GM18867 (cell line): ENCODE results near the gene TMPRSS3.
"Not testable (repeated sequence)": the region's sequence is repeated elsewhere in the genome, so short reads cannot be mapped to it uniquely, and the experiment has no call there.

Experiments
- ATAC-seq: cut with Tn5 transposase; IDR thresholded peaks from one replicate; pipeline ENCODE4 v1.9.1; 2021; ENCODE audit warnings: mild to moderate bottlenecking, moderate library complexity; ENCODE audit not compliant: unreplicated experiment

Gene TMPRSS3

GRCh38 chr21:42409366-42409765 lies 13.5 kb upstream of the TMPRSS3 start:
- ATAC-seq = no peak

DNA sequence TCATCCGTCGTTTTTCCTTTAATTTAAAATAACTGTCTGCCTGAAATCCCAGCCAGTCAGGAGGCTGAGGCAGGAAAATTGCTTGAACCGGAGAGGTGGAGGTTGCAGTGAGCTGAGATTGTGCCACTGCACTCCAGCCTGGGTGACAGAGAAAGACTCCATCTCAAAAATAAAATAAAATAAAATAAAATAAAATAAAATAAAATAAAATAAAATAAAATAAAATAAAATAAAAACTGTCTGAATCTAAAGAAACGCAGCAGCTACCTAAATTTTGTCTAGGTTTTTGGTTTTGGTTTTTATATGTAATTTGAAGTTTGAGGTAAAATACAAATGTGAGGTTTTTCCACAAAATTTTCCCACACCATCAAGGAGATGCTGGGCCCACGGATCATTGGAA lies 12.9 kb upstream of the TMPRSS3 start:
- ATAC-seq = not testable (repeated sequence)

DNA sequence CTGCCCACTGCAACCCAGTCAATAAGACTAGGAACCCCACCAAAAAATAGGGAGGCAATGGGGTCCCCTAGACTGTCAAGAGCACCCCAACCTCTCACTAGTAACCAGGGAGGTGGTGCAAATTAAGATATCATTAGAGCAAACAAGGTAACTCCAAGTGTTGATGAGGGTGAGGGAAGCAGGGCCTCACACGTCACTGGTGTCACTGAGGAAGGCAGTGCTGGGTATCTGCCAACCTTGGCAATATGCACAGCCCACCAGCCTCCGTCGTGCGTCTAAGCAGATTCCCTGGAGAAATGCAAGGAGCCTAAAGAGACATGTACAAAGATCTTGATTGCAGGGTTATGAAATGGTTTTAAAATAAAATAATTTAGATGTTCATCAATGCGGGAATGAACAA lies 11.6 kb upstream of the TMPRSS3 start:
- ATAC-seq = no peak

- no peak for ATAC-seq
Observed at GRCh38 chr21:42406866-42407265, 11.0 kb upstream of the TMPRSS3 start.

DNA sequence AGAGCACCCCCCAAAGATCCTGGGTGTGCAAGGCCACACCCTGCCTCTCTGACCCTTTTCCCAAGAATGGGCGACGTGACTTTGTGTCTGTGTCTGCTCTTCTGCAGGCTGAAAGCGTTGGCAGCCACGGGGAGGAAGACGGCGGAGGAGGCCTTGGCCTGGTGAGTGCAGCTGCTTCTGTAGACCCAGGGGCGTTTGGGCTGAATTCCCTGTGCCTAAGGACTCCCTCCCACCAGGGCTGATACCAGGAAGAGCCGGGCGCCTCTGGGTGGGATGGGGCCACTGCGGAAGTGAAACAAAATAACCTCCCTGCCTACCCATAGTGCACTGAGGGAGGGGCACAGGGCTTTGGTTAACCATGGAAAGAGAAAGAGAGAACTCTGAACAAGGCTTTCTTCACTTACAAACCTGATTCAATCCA lies 10.4 kb upstream of the TMPRSS3 start:
- ATAC-seq = no peak

GRCh38 chr21:42405064-42406013 lies 9.5 kb upstream of the TMPRSS3 start:
- ATAC-seq = no peak

- no peak for ATAC-seq
Observed at GRCh38 chr21:42404539-42404938, 8.7 kb upstream of the TMPRSS3 start.

- no peak for ATAC-seq
Observed at GRCh38 chr21:42403611-42404231, 7.9 kb upstream of the TMPRSS3 start, which contains the start of gene UBASH3A. Gene UBASH3A, plus strand, starts transcription at chr21:42403902. Its CDS starts 44 bp downstream, at chr21:42403946.

- no peak for ATAC-seq
Observed at GRCh38 chr21:42401820-42402251, 6.0 kb upstream of the TMPRSS3 start.

DNA sequence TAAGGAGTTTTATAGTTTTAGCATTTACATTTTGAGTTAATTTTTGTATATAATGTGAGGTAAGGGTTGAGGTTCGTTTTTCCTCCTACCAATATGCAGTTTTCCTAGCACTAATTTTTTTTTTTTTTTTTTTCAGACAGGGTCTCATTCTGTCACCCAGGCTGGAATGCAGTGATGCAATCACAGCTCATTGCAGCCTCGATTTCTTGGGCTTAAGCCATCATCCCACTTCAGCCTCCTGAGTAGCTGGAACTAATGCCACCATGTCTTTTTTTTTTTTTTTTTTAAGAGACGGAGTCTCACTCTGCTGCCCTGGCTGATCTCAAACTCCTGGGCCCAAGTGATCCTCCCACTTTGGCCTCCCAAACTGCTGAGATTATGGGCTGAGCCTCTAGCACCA lies 5.3 kb upstream of the TMPRSS3 start:
- ATAC-seq = no peak

GRCh38 chr21:42400525-42400924 lies 4.7 kb upstream of the TMPRSS3 start:
- ATAC-seq = no peak

DNA sequence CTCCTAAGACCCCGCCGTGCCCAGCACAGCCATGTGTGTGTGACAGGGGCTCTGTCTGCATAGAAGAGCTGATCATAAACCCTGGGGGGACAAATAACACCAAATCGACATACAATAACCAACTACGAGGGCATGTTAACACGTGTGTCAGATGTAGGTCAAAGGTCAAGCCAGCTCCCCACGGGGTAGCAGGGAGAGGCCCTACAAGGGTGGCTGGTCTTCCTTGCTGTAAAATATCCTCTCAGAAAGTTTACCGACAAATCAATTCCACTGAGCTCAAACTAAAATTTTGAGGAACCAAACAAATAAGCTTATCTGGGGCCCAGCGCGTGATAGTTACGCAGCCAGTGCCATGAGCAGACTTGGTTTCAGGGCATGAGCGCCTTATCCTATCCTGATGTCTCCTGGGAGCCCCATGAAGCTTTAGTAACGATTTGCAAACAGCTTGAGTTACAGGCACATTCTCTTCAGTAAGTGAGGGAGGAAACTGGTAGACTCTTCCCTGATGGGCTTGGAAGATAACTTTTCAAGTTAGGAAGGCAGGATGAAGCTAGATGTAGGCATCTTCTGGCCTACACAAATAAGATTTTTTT lies 2.7 kb upstream of the TMPRSS3 start:
- ATAC-seq = no peak

GRCh38 chr21:42397746-42398394 lies 2.0 kb upstream of the TMPRSS3 start:
- ATAC-seq = no peak

DNA sequence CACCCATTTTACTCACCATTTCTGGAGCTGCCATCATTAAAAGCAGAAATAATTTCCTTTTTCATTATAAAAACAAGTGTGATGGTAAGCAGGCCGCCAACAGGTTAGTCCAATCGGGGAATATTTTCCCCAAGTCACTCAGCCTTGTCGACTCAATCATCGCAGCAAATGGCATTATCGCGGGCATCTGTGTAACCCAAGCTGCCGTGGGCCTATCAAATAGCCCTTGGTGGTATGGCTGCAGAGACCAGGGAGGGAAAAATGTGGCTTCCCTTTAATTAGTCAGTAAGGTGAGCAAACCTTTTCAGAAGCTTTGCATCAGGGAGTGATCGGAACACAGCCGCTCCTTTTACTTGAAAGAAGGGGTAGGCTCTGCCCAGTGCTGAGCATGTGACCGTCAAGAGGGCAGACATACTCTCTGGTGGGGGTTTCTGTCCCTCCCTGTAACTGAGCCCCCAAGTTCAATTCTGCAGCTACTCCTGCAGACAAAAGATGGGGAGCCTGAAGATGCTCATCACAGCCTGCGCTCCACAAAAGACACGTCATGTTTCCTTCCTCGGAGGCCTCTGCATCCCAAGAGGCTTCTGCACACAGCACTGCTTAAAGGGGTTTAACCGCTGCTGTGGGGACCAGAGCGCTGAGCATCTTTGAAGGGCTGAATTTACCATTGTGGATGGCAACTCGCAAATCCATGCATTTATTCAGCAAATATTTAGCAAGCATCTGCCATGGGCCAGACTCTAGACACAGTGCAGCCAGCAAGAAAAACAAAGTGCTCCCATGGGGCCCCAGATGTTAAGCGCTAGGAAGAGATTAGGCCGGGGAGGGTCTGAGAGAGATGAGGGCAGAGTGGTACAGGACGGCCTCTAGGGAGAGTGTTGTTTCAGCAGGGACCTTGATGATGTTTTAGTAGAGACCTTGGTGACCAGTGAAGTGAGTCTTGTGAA lies 1.2 kb upstream of the TMPRSS3 start:
- no peak for ATAC-seq

- ATAC-seq = no peak
Observed at GRCh38 chr21:42395302-42395701, 550 bp downstream of the TMPRSS3 start.

DNA sequence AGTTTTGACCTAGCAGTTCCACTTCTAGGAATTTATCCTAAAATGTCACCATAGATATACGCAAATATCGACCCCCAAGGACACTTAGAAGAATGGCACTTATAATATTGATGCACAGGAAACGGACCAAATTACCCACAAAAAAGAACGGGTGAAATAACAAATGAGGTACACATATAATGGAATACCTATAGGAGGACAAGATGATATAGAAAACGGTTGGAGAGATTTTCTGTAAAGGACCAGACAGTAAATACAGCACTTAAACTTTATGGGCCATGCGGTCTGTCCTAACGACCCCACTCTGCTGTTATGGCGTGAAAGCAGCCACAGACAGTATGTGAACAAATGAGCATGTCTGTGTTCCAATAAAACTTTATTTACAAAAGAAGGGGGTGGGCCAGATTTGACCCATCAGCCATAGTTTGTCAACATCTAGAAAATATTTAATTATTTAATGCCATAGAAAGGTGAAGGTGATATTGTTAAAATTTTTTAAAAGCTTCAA lies 2.4 kb downstream of the TMPRSS3 start:
- ATAC-seq = no peak

DNA sequence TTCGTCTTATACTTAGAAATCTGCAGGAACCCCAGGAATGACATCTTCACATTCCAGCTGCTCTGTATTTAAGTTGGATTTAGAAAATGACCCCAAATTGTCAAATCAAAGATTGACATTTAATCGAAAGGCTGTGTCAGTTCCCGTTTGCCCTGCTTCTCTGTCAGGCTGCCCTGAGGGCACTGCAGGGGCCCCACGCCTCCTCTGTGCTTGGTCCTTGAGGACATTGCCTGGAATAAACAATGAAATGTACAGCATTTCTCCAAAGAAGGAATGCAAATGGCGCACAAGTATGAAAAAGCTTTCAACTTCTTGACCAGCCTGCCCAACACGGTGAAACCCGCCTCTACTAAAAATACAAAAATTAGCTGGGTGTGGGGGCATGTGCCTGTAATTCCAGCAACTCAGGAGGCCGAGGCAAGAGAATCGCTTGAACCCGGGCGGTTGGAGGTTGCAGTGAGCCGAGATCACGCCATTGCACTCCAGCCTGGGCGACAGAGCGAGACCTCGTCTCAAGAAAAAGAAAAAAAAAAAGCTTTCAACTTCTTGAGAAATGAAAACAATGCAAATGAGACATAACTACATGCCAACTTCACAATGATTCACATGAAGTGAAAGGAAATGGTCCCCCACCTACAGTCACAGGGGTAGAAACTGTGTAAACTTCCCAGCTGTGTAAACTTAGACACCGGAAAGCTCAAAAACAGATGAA lies 3.0 kb downstream of the TMPRSS3 start:
- peak; percentile 75 for ATAC-seq

GRCh38 chr21:42391297-42391696 lies 4.6 kb downstream of the TMPRSS3 start:
- no peak for ATAC-seq

DNA sequence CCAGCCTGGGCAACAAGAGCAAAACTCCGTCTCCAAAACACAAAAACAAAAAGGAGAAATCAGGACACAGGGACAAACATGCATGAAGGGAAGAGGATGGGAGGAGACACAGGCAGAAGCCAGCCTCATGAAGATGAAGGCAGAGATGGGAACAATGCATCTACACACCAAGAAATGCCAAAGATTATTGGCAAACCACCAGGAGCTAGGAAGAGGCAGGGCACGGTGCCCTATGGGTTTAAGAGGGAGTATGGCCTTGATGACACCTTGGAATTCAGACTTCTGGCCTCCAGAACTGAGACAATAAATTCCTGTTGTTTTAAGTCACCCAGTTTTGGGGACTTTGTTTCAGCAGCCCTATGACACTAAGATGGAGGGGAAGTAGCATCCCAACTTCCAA lies 5.2 kb downstream of the TMPRSS3 start:
- ATAC-seq = no peak
